Choroid plexus epithelial cell (primary cell): Measurements from ENCODE around the gene SNCAIP.

ENCODE experiments used
- DNase-seq: peaks from one replicate; pipeline ENCODE4 v3.0.0-alpha.2; 2010; ENCODE audit warnings: low read depth
- H3K4me3 ChIP-seq: 2 replicates; pipeline ENCODE4 v1.5.1; 2011; ENCODE audit warnings: low read depth, mild to moderate bottlenecking, control low read depth, low read length, moderate library complexity
- CTCF ChIP-seq: conservative IDR thresholded peaks from 2 replicates; pipeline ENCODE4 v1.5.1; 2011; ENCODE audit warnings: low read depth, mild to moderate bottlenecking, control low read depth, inconsistent platforms, low read length, moderate library complexity

The SNCAIP gene

GRCh38 chr5:122300374-122300773 lies 11.7 kb upstream of the SNCAIP start:
- no peak overlapping the region for H3K4me3 ChIP-seq
- no peak for TF ChIP-seq CTCF
- DNase-seq: no peak

GRCh38 chr5:122301016-122301415 lies 11.0 kb upstream of the SNCAIP start:
- DNase-seq: no peak
- H3K4me3 ChIP-seq: no peak overlapping the region
- no peak for TF ChIP-seq CTCF

DNA sequence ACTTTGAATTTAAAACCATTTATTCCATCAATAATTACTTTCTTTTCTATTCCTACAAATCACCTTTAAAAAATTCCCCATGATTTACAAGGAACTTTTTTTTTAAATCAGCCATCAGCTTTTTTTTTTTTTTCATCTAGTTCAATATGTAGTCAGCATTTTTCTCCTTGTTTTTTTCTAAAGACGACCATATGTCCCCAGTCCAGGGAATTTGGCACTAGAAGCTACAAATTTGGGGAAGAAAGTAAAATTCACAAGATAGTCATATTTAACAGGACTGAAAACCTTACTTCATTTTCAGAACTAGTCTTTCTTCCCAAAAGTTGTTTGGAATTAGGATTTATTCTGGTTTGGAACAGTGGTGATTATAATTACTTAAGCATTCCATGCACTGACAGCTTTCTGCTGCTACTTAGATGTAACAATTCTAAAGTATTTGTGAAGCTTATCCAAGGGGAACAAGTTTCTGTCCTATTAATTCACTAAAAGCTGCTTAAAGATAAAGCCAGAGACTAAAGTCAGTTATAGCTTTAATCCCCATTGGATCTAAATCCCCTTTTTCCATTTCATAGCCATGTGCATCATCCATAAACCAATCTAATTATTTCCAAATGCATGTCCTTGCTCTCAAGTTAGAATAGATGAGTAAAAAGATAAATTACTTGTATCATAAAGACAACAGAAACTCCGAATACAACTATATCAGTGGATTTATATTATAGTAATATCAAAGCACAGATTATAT lies 7.4 kb upstream of the SNCAIP start:
- H3K4me3 ChIP-seq: no peak overlapping the region
- no peak for TF ChIP-seq CTCF
- no peak for DNase-seq

DNA sequence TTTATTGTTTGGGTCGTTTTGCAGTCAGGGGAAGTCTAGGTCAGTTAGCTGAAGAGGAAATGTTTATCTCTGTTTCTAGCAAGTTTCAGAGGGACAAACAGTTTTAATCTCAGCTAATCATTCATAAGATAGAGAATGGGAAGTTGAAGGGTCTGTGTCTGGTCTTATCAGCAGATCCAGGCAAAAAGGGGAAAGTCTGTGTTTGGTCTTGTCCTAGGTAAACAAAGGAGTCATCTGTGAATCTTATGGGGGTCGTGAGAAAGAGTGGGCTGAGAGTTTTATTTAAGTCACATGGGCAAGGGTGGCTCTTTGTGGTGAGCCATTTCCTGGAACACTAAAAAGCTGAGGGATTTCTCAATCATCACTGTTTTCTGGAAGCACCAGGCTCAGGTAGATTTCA lies 5.6 kb upstream of the SNCAIP start:
- no peak for TF ChIP-seq CTCF
- no peak overlapping the region for H3K4me3 ChIP-seq
- DNase-seq: no peak

- no peak for TF ChIP-seq CTCF
Measured at GRCh38 chr5:122310889-122311288, 1.1 kb upstream of the SNCAIP start.

DNA sequence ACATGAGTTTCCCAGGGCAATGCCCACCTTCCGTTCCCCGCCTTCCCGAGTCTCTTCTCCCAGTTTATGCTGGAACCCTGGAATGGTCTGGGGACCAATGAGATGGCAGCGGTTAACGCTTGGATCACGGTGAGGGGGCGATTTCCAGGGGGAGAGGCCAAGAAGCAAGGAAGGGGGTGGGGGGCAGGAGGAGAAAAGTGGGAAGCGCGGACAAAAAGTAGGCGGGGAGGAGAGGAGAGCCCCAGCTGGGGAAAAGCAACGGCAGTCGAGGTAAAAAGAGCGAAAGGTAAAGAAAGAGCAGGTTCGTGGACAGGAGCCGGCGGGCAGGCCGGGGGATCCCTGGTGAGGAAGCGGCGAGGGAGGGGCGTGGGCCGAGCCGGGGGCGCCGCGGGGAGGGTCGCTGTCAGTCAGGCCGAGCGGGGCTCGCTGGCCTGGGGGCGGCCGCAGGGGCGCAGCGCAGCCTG lies 508 bp upstream of the SNCAIP start:
- DNase-seq: no peak
- H3K4me3 ChIP-seq: peak overlapping the region; percentile 57
- no peak for TF ChIP-seq CTCF

More at GRCh38 chr5:122310889-122311288, 1.1 kb upstream of the SNCAIP start:
- DNase-seq: no peak
- no peak overlapping the region for H3K4me3 ChIP-seq

- peak overlapping the region; percentile 57 for H3K4me3 ChIP-seq
- no peak for TF ChIP-seq CTCF
- DNase-seq: peak; percentile 59
Measured at GRCh38 chr5:122312591-122313406, 762 bp downstream of the SNCAIP start.
